Prostate gland (tissue), 2 donors: ENCODE measurements around the gene RNF121.

Experiments used
- POLR2AphosphoS5 ChIP-seq: sonication (generic); formaldehyde crosslinking; IDR thresholded peaks from one replicate; pipeline ENCODE4 v1.6.1; 2017; ENCODE audit warnings: antibody characterized with exemption
- TF ChIP-seq, protein P1 (sequence below), 4 experiments: fragments of 200-600 bp in 2 of 4; fragments of 450-650 bp in 2 of 4; sonication (generic) in 2 of 4; IDR thresholded peaks; 1 replicate in 3 of 4; 2 replicates in 1 of 4; pipeline ENCODE4 v1.5.1; 2016 to 2019; ENCODE audit warnings: antibody characterized with exemption in 4 of 4, mild to moderate bottlenecking in 2 of 4, moderate library complexity in 2 of 4

DNA sequence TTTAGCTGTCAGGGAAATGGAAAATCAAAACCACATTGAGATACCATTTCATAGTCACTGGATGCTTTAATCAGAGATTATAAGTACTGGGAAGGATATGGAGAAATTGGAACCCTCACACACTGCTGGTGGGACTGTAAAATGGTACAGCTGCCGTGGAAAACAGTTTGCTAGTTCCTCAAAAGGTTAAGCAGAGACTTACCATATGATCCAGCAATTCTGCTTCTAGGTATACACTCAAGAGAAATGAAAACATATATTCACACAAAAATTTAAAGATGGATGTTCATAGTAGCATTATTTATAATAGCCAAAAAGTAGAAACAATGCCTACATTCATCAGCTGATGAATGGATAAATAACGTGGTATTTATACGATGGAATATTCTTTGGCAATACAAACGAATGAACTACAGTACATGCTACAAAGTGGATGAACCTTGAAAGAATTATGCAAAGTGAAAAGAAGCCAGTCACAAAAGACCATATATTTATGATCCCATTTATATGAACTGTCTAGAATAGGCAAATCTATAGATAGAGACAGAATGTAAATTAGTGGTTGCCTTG is 23.0 kb downstream of the RNF121 start:
- TF ChIP-seq, protein P1, sequence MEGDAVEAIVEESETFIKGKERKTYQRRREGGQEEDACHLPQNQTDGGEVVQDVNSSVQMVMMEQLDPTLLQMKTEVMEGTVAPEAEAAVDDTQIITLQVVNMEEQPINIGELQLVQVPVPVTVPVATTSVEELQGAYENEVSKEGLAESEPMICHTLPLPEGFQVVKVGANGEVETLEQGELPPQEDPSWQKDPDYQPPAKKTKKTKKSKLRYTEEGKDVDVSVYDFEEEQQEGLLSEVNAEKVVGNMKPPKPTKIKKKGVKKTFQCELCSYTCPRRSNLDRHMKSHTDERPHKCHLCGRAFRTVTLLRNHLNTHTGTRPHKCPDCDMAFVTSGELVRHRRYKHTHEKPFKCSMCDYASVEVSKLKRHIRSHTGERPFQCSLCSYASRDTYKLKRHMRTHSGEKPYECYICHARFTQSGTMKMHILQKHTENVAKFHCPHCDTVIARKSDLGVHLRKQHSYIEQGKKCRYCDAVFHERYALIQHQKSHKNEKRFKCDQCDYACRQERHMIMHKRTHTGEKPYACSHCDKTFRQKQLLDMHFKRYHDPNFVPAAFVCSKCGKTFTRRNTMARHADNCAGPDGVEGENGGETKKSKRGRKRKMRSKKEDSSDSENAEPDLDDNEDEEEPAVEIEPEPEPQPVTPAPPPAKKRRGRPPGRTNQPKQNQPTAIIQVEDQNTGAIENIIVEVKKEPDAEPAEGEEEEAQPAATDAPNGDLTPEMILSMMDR (IDR thresholded peaks at IDR 0.05): no peak
- no peak for TF ChIP-seq POLR2AphosphoS5
